Stimulated activated CD4-positive, alpha-beta T cell treated with anti-CD3 and anti-CD28 coated beads, Interleukin-12 subunit alpha, Interleukin-12 subunit beta, amount 100 ng/mL, for 24 hours (primary cell): ENCODE data around the gene ZNF385D.
"Not testable (repeated sequence)": the region's sequence is repeated elsewhere in the genome, so short reads cannot be mapped to it uniquely, and the experiment has no call there.

Source experiments
- DNase-seq, 2 experiments: peaks; one replicate each; pipeline ENCODE4 v3.0.0-alpha.2; 2020; ENCODE audit warnings: low read depth in 2 of 2

ZNF385D gene

DNA sequence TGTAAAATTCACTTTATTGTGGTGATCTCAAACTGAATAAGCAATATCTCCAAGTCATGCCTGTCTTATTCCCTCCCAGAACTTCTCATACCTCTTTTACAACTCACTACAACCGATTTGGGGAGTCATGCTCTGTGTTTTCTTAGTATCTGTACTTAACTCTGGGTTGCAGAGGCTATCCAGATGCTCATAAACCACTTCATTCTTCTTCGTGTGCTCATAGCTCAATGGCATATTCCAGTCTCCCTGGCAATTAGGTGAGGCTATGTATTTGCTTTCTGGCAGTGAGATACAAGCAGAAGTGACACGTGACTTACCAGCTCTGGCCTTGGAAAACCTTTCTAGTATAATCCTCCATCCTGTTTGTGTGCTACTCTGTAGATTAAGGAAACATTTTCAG, 360.9 kb downstream of the ZNF385D start:
- DNase-seq = no peak

DNA sequence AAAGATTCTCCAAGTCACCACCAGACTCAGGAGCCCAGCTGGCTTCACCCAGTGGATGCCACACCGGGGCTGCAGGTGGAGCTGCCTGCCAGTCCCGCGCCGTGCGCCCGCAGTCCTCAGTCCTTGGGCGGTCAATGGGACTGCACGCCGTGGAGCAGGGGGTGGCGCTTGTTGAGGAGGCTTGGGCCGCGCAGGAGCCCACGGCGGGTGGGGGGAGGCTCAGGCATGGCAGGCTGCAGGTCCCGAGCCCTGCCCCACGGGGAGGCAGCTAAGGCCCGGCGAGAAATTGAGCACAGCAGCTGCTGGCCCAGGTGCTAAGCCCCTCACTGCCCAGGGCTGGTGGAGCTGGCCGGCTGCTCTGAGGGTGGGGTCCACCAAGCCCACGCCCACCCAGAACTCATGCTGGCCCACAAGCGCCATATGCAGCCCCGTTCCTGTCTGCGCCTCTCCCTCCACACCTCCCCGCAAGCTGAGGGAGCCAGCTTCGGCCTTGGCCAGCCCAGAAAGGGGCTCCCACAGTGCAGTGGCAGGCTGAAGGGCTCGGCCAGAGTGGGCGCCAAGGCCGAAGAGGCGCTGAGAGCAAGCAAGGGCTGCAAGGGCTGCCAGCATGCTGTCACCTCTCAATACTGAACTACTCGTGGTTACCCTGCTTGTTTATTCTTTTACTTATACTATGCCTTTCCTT, 363.7 kb downstream of the ZNF385D start:
- not testable (repeated sequence) for DNase-seq

DNA sequence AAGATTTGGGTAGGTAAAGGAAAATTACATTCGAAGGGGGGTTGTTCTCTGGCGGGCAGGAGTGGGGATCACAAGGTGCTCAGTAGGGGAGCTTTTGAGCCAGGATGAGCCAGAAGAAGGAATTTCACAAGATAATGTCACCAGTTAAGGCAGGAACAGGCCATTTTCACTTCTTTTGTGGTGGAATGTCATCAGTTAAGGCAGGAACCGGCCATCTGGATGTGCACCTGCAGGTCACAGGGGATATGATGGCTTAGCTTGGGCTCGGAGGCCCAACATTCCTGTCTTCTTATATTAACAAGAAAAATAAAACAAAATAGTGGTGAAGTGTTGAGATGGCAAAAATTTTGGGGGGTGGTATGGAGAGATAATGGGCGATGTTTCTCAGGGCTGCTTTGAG, 373.0 kb downstream of the ZNF385D start:
- not testable (repeated sequence) for DNase-seq

GRCh38 chr3:21377071-21377769, 373.8 kb downstream of the ZNF385D start:
- no peak for DNase-seq

- DNase-seq = no peak
Observed at GRCh38 chr3:21372316-21372715, 378.7 kb downstream of the ZNF385D start.
